ENCODE results near the gene AMOTL1.
"Not testable (repeated sequence)": the region's sequence is repeated elsewhere in the genome, so short reads cannot be mapped to it uniquely, and the experiment has no call there.

AMOTL1 gene

GRCh38 chr11:94786264-94787126 is 18.3 kb downstream of the AMOTL1 start:
- TF ChIP-seq CTCF (conservative IDR thresholded peaks at IDR 0.05; ENCODE audit: low read depth, low read length): peak; percentile 77
- no peak for DNase-seq (ENCODE audit: low read depth)

GRCh38 chr11:94787801-94788200 is 19.6 kb downstream of the AMOTL1 start:
- DNase-seq (ENCODE audit: low read depth): no peak
- no peak for TF ChIP-seq CTCF (conservative IDR thresholded peaks at IDR 0.05; ENCODE audit: low read depth, low read length)
- H3K4me3 ChIP-seq (ENCODE audit: low read length): no peak overlapping the region

More at GRCh38 chr11:94786264-94787126, 18.3 kb downstream of the AMOTL1 start:
- H3K4me3 ChIP-seq (ENCODE audit: low read length): no peak overlapping the region

GRCh38 chr11:94788396-94788795 is 20.2 kb downstream of the AMOTL1 start:
- no peak for DNase-seq (ENCODE audit: low read depth)
- H3K4me3 ChIP-seq (ENCODE audit: low read length): no peak overlapping the region
- TF ChIP-seq CTCF (conservative IDR thresholded peaks at IDR 0.05; ENCODE audit: low read depth, low read length): no peak

GRCh38 chr11:94790197-94790596 is 22.0 kb downstream of the AMOTL1 start:
- no peak for TF ChIP-seq CTCF (conservative IDR thresholded peaks at IDR 0.05; ENCODE audit: low read depth, low read length)
- H3K4me3 ChIP-seq (ENCODE audit: low read length): no peak overlapping the region
- no peak for DNase-seq (ENCODE audit: low read depth)

GRCh38 chr11:94790661-94791180 is 22.6 kb downstream of the AMOTL1 start:
- DNase-seq (ENCODE audit: low read depth): no peak
- TF ChIP-seq CTCF (conservative IDR thresholded peaks at IDR 0.05; ENCODE audit: low read depth, low read length): no peak
- no peak overlapping the region for H3K4me3 ChIP-seq (ENCODE audit: low read length)

GRCh38 chr11:94791216-94791889 is 23.2 kb downstream of the AMOTL1 start:
- no peak for DNase-seq (ENCODE audit: low read depth)
- H3K4me3 ChIP-seq (ENCODE audit: low read length): no peak overlapping the region
- no peak for TF ChIP-seq CTCF (conservative IDR thresholded peaks at IDR 0.05; ENCODE audit: low read depth, low read length)

GRCh38 chr11:94791942-94792341 is 23.8 kb downstream of the AMOTL1 start:
- H3K4me3 ChIP-seq (ENCODE audit: low read length); DNase-seq (ENCODE audit: low read depth): not testable (repeated sequence)
